PC-3 (cell line): ENCODE measurements around the gene TAF4.

Source experiments
- CTCF ChIP-seq: fragments of 300-600 bp; sonication (generic); conservative IDR thresholded peaks from 2 replicates; pipeline ENCODE4 v1.5.1; 2017; ENCODE audit warnings: antibody characterized with exemption, low read depth, mild to moderate bottlenecking, low read length
- EZH2 ChIP-seq: fragments of 300-600 bp; sonication (generic); IDR thresholded peaks from one replicate; pipeline ENCODE4 v1.6.1; 2017; ENCODE audit warnings: antibody characterized with exemption, mild to moderate bottlenecking, low read length; ENCODE audit not compliant: unreplicated experiment

GRCh38 chr20:62111148-62111547 is 45.5 kb upstream of the TAF4 start:
- TF ChIP-seq EZH2 (no peak), CTCF (no peak)
